ENCODE measurements around the gene EXOC6B.
"Not testable (repeated sequence)": the region's sequence is repeated elsewhere in the genome, so short reads cannot be mapped to it uniquely, and the experiment has no call there.

Gene EXOC6B

GRCh38 chr2:72554381-72554780 lies 271.5 kb downstream of the EXOC6B start:
- DNase-seq (ENCODE audit: low read depth in 3 of 3), result no peak

GRCh38 chr2:72548081-72548764 lies 277.6 kb downstream of the EXOC6B start:
- no peak for DNase-seq (ENCODE audit: low read depth in 3 of 3)

GRCh38 chr2:72545790-72546189 lies 280.0 kb downstream of the EXOC6B start:
- no peak for DNase-seq (ENCODE audit: low read depth in 3 of 3)

- no peak for DNase-seq (ENCODE audit: low read depth in 3 of 3)
Measured at GRCh38 chr2:72544554-72544953, 281.3 kb downstream of the EXOC6B start.

GRCh38 chr2:72543497-72544216 lies 282.2 kb downstream of the EXOC6B start:
- no peak for DNase-seq (ENCODE audit: low read depth in 3 of 3)

GRCh38 chr2:72539071-72539552 lies 286.7 kb downstream of the EXOC6B start:
- DNase-seq (ENCODE audit: low read depth in 3 of 3), result no peak

GRCh38 chr2:72538486-72538885 lies 287.3 kb downstream of the EXOC6B start:
- no peak for DNase-seq (ENCODE audit: low read depth in 3 of 3)

- not testable (repeated sequence) for DNase-seq (ENCODE audit: low read depth in 3 of 3)
Measured at GRCh38 chr2:72535586-72535985, 290.2 kb downstream of the EXOC6B start.

- DNase-seq (ENCODE audit: low read depth in 3 of 3), result no peak
Measured at GRCh38 chr2:72533765-72534164, 292.1 kb downstream of the EXOC6B start.

- no peak for DNase-seq (ENCODE audit: low read depth in 3 of 3)
Measured at GRCh38 chr2:72527424-72527823, 298.4 kb downstream of the EXOC6B start.

- no peak for DNase-seq (ENCODE audit: low read depth in 3 of 3)
Measured at GRCh38 chr2:72526623-72527022, 299.2 kb downstream of the EXOC6B start.

- no peak for DNase-seq (ENCODE audit: low read depth in 3 of 3)
Measured at GRCh38 chr2:72524071-72524470, 301.8 kb downstream of the EXOC6B start.

- DNase-seq (ENCODE audit: low read depth in 3 of 3), result no peak
Measured at GRCh38 chr2:72515696-72516095, 310.1 kb downstream of the EXOC6B start.

- DNase-seq (ENCODE audit: low read depth in 3 of 3), result no peak
Measured at GRCh38 chr2:72513011-72513410, 312.8 kb downstream of the EXOC6B start.

GRCh38 chr2:72512376-72512775 lies 313.5 kb downstream of the EXOC6B start:
- DNase-seq (ENCODE audit: low read depth in 3 of 3), result no peak

- no peak for DNase-seq (ENCODE audit: low read depth in 3 of 3)
Measured at GRCh38 chr2:72511906-72512305, 313.9 kb downstream of the EXOC6B start.

- DNase-seq (ENCODE audit: low read depth in 3 of 3), result no peak
Measured at GRCh38 chr2:72497763-72498162, 328.1 kb downstream of the EXOC6B start.

- no peak for DNase-seq (ENCODE audit: low read depth in 3 of 3)
Measured at GRCh38 chr2:72496479-72496878, 329.4 kb downstream of the EXOC6B start.

- no peak for DNase-seq (ENCODE audit: low read depth in 3 of 3)
Measured at GRCh38 chr2:72494392-72494791, 331.4 kb downstream of the EXOC6B start.

- DNase-seq (ENCODE audit: low read depth in 3 of 3), result not testable (repeated sequence)
Measured at GRCh38 chr2:72484622-72485021, 341.2 kb downstream of the EXOC6B start.

GRCh38 chr2:72483346-72483745 lies 342.5 kb downstream of the EXOC6B start:
- no peak for DNase-seq (ENCODE audit: low read depth in 3 of 3)

- DNase-seq (ENCODE audit: low read depth in 3 of 3), result no peak
Measured at GRCh38 chr2:72475246-72475645, 350.6 kb downstream of the EXOC6B start.

- DNase-seq (ENCODE audit: low read depth in 3 of 3), result no peak
Measured at GRCh38 chr2:72457801-72458516, 367.9 kb downstream of the EXOC6B start.
